ENCODE results near the gene IGFBP6.

The IGFBP6 gene

DNA sequence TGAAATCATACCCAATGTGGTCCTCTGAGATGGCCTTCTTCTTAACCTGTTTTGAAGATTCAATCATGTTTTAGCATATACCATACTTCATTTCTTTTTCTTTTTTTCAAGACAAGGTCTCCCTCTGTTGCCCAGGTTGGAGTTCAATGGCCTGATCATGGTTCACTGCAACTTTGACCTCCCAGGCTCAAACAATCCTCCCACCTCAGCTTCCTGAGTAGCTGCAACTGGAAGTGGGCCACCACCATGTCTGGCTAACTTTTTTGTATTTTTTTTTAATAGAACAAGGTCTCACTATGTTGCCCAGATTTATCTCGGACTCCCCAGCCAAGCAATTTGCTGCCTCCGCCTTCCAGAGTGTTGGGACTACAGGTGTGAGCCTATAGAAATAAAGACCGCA, 36.3 kb downstream of the IGFBP6 start:
- H3K4me3 ChIP-seq (ENCODE audit: low read depth, low read length) = no peak overlapping the region
- TF ChIP-seq, protein P1, sequence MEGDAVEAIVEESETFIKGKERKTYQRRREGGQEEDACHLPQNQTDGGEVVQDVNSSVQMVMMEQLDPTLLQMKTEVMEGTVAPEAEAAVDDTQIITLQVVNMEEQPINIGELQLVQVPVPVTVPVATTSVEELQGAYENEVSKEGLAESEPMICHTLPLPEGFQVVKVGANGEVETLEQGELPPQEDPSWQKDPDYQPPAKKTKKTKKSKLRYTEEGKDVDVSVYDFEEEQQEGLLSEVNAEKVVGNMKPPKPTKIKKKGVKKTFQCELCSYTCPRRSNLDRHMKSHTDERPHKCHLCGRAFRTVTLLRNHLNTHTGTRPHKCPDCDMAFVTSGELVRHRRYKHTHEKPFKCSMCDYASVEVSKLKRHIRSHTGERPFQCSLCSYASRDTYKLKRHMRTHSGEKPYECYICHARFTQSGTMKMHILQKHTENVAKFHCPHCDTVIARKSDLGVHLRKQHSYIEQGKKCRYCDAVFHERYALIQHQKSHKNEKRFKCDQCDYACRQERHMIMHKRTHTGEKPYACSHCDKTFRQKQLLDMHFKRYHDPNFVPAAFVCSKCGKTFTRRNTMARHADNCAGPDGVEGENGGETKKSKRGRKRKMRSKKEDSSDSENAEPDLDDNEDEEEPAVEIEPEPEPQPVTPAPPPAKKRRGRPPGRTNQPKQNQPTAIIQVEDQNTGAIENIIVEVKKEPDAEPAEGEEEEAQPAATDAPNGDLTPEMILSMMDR (IDR thresholded peaks at IDR 0.05; ENCODE audit: low read depth, low read length) = no peak

DNA sequence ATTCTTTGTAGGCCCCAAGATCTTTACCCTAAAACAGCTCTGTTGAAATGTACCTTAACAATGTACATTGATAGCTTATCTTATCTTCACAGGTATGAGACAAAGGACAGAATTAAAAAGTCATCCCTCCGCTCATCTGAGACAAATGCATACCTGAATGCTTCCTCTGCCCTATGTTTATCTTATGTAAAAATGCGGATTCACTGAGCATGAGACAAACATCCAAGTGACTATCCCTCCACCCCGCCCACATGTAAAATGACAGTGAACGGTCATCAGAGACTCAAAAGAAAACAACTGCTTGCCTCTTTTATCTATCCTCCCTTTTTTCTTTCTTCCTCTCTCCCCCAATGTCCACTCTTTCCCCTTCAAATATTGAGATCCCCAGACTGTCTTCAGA, 45.9 kb downstream of the IGFBP6 start:
- TF ChIP-seq, protein P1 (IDR thresholded peaks at IDR 0.05; ENCODE audit: low read depth, low read length) = no peak

DNA sequence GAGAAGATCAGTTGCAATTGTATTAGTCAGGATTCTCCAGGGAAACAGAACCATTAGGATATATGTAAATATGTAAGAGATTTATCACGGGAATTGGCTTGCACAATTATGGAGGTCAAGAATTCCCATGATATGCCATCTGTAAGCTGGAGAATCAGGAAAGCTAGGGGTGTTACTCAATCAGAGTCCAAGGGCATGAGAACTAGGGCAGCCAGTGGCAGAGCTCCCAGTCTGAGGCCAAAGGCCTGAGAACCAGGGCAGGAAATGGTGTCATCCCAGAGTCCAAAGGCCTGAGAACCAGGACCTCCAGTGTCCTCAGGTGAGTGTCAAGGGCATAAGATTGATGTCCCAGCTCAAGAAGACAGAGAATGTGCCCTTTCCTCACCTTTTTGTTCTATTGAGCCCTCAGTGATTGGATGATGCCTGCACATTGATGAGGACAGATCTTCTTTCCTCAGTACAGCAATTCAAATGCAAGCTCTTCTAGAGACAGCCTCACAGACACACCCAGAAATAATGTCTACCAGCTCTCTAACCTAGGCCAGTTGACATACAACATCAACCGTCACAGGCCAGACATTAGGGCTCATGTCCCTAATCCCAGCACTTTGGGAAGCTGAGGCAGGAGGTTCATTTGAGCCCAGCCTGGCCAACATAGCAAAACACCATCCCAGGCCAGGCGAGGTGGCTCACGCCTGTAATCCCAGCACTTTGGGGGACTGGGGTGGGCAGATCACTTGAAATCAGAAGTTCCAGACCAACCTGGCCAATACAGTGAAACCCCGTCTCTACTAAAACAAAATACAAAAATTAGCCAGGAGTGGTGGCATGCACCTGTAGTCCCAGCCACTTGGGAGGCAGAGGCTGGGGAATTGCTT, 48.2 kb downstream of the IGFBP6 start:
- H3K4me3 ChIP-seq (ENCODE audit: low read depth, low read length) = no peak overlapping the region
- TF ChIP-seq, protein P1 (IDR thresholded peaks at IDR 0.05; ENCODE audit: low read depth, low read length) = no peak

More for the DNA sequence above, 45.9 kb downstream of the IGFBP6 start:
- H3K4me3 ChIP-seq (ENCODE audit: low read depth, low read length) = no peak overlapping the region

DNA sequence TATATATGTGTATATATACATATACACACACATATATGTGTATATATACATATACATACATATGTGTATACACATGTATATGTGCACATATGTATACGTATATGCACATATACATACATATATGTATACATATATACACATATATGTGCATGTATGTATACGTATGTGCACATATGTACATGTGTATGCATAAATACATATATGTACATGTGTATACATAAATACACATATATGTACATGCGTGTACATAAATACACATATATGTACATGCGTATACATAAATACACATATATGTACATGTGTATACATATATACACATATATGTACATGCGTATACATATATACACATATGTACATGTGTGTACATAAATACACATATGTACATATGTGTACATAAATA, 49.7 kb downstream of the IGFBP6 start:
- TF ChIP-seq, protein P1 (IDR thresholded peaks at IDR 0.05; ENCODE audit: low read depth, low read length) = no peak
- no peak overlapping the region for H3K4me3 ChIP-seq (ENCODE audit: low read depth, low read length)

DNA sequence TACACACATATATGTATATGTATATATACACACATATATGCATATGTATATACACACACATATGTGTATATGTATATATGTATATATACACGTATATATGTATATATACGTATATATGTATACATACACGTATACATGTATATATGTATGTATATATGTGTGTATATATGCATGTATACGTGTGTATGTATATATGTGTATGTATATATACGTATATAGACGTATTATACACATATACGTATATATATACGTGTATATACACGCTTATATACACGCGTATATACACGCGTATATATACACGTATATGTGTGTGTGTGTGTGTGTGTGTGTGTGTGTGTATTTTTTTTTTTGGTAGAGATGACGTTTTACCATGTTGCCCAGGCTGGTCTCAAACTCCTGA, 50.2 kb downstream of the IGFBP6 start:
- TF ChIP-seq, protein P1 (IDR thresholded peaks at IDR 0.05; ENCODE audit: low read depth, low read length) = no peak
- H3K4me3 ChIP-seq (ENCODE audit: low read depth, low read length) = no peak overlapping the region

DNA sequence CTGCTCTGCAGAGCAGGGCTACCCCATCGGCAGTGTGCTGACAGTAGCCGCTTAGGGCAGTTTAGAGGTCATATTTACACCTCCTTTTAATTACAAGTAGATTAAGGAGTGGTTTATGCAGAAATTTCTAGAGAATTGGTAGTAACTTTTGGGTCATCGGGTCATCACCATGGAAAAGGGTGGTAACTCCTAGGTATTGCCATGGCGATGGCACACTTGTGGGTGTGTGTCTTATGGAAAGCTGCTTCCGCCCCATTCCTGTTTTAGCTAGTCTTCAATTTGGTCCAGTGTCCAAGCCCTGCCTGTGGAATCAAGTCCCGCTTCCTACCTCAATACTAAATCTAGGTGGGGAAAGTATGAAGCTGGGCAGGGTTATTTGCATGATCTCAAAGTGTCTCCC, 53.6 kb downstream of the IGFBP6 start:
- no peak overlapping the region for H3K4me3 ChIP-seq (ENCODE audit: low read depth, low read length)
- TF ChIP-seq, protein P1 (IDR thresholded peaks at IDR 0.05; ENCODE audit: low read depth, low read length) = no peak

Measured in WI38 (cell line).